Endothelial cell of umbilical vein (primary cell): ENCODE data around the gene PSPN. TPM values are rescaled to one million over a fixed set of nuclear protein-coding genes. Genes with fewer than 3 reads are reported as not detected.

ENCODE experiments used
- BruUV-seq: library from RNA; stranded (reverse); fragments of 400-500 nt; replicated peaks from 2 replicates; lab custom pipeline; 2021; lab: Mats Ljungman, UMichigan
- CTCF ChIA-PET: fragments of 300-600, 350-600 bp; sonication (Branson Sonifier 250); formaldehyde crosslinking; loops from one replicate; lab custom pipeline; 2021; ENCODE audit warnings: antibody characterized with exemption, inconsistent platforms; lab: Charles Lee
- POLR2A ChIA-PET: fragments of 300-600, 350-600 bp; sonication (Branson Sonifier 250); formaldehyde crosslinking; loops from one replicate; lab custom pipeline; 2021; ENCODE audit warnings: antibody characterized with exemption, inconsistent platforms; lab: Charles Lee
- DNase-seq: peaks from one replicate; pipeline ENCODE4 v3.0.0-alpha.2; 2011; ENCODE audit warnings: low read depth, low spot score
- FAIRE-seq: peaks from 2 replicates; lab custom pipeline; 2011; peaks lifted over from hg19 to GRCh38; lab: Jason Lieb, UNC
- H2AFZ ChIP-seq: 2 replicates; pipeline ENCODE4 v1.6.0; 2012; ENCODE audit warnings: low read depth, low read length, control low read depth, inconsistent platforms
- H3K27ac ChIP-seq: 2 replicates; pipeline ENCODE4 v1.5.1; 2011; ENCODE audit warnings: low read depth, mild to moderate bottlenecking, control low read depth, low read length, moderate library complexity; ENCODE audit not compliant: insufficient read depth
- H3K27me3 ChIP-seq, 2 experiments: 2 replicates each; pipeline versions ENCODE4 v1.6.0 to v1.6.1; 2011; ENCODE audit warnings: low read length in 2 of 2, mixed read lengths in 1 of 2; ENCODE audit not compliant: control insufficient read depth in 2 of 2, insufficient read depth in 2 of 2
- H3K36me3 ChIP-seq, 2 experiments: 2 replicates in 1 of 2; 3 replicates in 1 of 2; pipeline ENCODE4 v1.5.1; 2011; ENCODE audit warnings: low read length in 2 of 2, mild to moderate bottlenecking in 1 of 2, moderate library complexity in 1 of 2; ENCODE audit not compliant: control insufficient read depth in 2 of 2, insufficient read depth in 2 of 2; ENCODE audit errors: extremely low read depth in 1 of 2
- H3K4me1 ChIP-seq: 3 replicates; pipeline ENCODE4 v1.5.1; 2011; ENCODE audit warnings: mild to moderate bottlenecking, low read length; ENCODE audit not compliant: control insufficient read depth, insufficient read depth; ENCODE audit errors: extremely low read depth
- H3K4me2 ChIP-seq: 2 replicates; pipeline ENCODE4 v1.6.1; 2011; ENCODE audit warnings: low read length, control low read depth, mixed read lengths; ENCODE audit not compliant: insufficient read depth
- H3K4me3 ChIP-seq, 3 experiments: fragments of 200-600 bp in 1 of 3; sonication (generic), shearing (Covaris generic) in 1 of 3; replicated peaks in 1 of 3; 2 replicates each; pipeline ENCODE4 v1.5.1; 2011 to 2016; ENCODE audit warnings: control low read depth in 3 of 3, low read length in 3 of 3, mild to moderate bottlenecking in 2 of 3, inconsistent platforms in 1 of 3, low read depth in 1 of 3, moderate library complexity in 1 of 3; ENCODE audit not compliant: insufficient read depth in 1 of 3
- H3K79me2 ChIP-seq: 2 replicates; pipeline ENCODE4 v1.6.0; 2012; ENCODE audit warnings: low read length, inconsistent platforms; ENCODE audit not compliant: control insufficient read depth, insufficient read depth
- H3K9ac ChIP-seq: replicated peaks from 2 replicates; pipeline ENCODE3; 2011; ENCODE audit warnings: low read length, control low read depth; ENCODE audit not compliant: insufficient read depth; ENCODE audit errors: extremely low read depth
- H3K9me1 ChIP-seq: replicated peaks from 3 replicates; pipeline ENCODE4 v1.6.0; 2011; ENCODE audit warnings: mild to moderate bottlenecking, low read length; ENCODE audit not compliant: control insufficient read depth, insufficient read depth; ENCODE audit errors: extremely low read depth
- H3K9me3 ChIP-seq: replicated peaks from 2 replicates; pipeline ENCODE4 v1.5.1; 2012; ENCODE audit warnings: low read length, inconsistent platforms; ENCODE audit not compliant: control insufficient read depth, insufficient read depth
- H4K20me1 ChIP-seq: replicated peaks from 2 replicates; pipeline ENCODE3; 2011; ENCODE audit warnings: mild to moderate bottlenecking, low read length; ENCODE audit not compliant: control insufficient read depth, insufficient read depth; ENCODE audit errors: extremely low read depth
- CTCF ChIP-seq, 2 donors: IDR thresholded peaks; 1 replicate in 1 of 2; 2 replicates in 1 of 2; pipeline ENCODE4 v1.5.1; 2011; ENCODE audit warnings: low read length in 2 of 2, mild to moderate bottlenecking in 2 of 2, moderate library complexity in 2 of 2, control low read depth in 1 of 2, inconsistent platforms in 1 of 2, low read depth in 1 of 2; ENCODE audit not compliant: insufficient read depth in 1 of 2; ENCODE audit errors: extremely low read depth in 1 of 2
- EZH2 ChIP-seq: IDR thresholded peaks from 2 replicates; pipeline ENCODE4 v1.6.1; 2012; ENCODE audit warnings: borderline replicate concordance, low read depth, mild to moderate bottlenecking, moderate library complexity, low read length, inconsistent platforms; ENCODE audit not compliant: severe bottlenecking
- FOS ChIP-seq: IDR thresholded peaks from 2 replicates; pipeline ENCODE4 v1.6.1; 2011; ENCODE audit warnings: mild to moderate bottlenecking, low read length, moderate library complexity, borderline replicate concordance; ENCODE audit not compliant: insufficient read depth
- GATA2 ChIP-seq: IDR thresholded peaks from 2 replicates; pipeline ENCODE4 v1.7.0; 2011; ENCODE audit warnings: low read depth, mild to moderate bottlenecking, moderate library complexity, mixed read lengths, low read length; ENCODE audit not compliant: insufficient read length, insufficient read depth
- JUN ChIP-seq: IDR thresholded peaks from 2 replicates; pipeline ENCODE4 v1.6.1; 2011; ENCODE audit warnings: borderline replicate concordance, low read depth; ENCODE audit not compliant: insufficient read length, insufficient read depth
- MAX ChIP-seq: IDR thresholded peaks from 2 replicates; pipeline ENCODE4 v1.6.1; 2011; ENCODE audit not compliant: insufficient read depth, insufficient read length
- MYC ChIP-seq: IDR thresholded peaks from one replicate; pipeline ENCODE4 v1.6.1; 2011; ENCODE audit warnings: mild to moderate bottlenecking, low read depth, low read length
- POLR2A ChIP-seq: IDR thresholded peaks from 2 replicates; pipeline ENCODE4 v1.6.1; 2012; ENCODE audit warnings: low read depth, mild to moderate bottlenecking, control low read depth, low read length
- POLR2AphosphoS5 ChIP-seq: IDR thresholded peaks from 2 replicates; pipeline ENCODE4 v1.6.1; 2012; ENCODE audit warnings: low read depth, mild to moderate bottlenecking, control low read depth, low read length, moderate library complexity; ENCODE audit not compliant: insufficient read depth
- dilution Hi-C: fragments of 300-500 bp; cut with MboI; formaldehyde crosslinking; loops from one replicate; pipeline ENCODE4 v1.15.0; 2019; ENCODE audit warnings: low sequenced_read_pairs; ENCODE audit not compliant: extremely low pct_ligation_motif_present
- intact Hi-C: fragments of 100-400 bp; cut with micrococcal nuclease; formaldehyde crosslinking; loops from one replicate; pipeline ENCODE4 v1.10.0; 2022
- polyA plus RNA-seq, 4 experiments: library from polyadenylated mRNA; depleted of rRNA in 3 of 4; stranded (reverse) in 3 of 4; unstranded in 1 of 4; fragments of >200 nt; gene quantifications; 2 replicates each; pipeline versions ENCODE4 v1.2.1 to v1.2.3, GENCODE V29; 2011 to 2012; ENCODE audit warnings: missing spikeins in 1 of 4
- total RNA-seq: library from RNA; stranded (reverse); gene quantifications from 2 replicates; pipeline ENCODE4 v1.2.3, GENCODE V29; 2021

Gene PSPN
- total and polyA plus RNA-seq, 2 donors (not counting 3 experiments of a cell fraction or from before 2014, with no cell fraction given): 0.84 to 1.0 TPM

GRCh38 chr19:6393074-6393982 lies 17.6 kb upstream of the PSPN start, which contains the start of gene GTF2F1:
TSS of gene GTF2F1 (minus strand) at chr19:6393164. CDS start at chr19:6392995, 169 bp downstream.
- Histone ChIP-seq H3K4me2 (peak within 1 kb of the TSS; percentile 70), H3K79me2 (peaks cover 18% of the 10 kb centered on the region), H3K36me3 (peaks cover 0 to 9% of the 10 kb centered on the region in 2 experiments), H4K20me1 (no peaks in the 10 kb centered on the region), H3K4me3 (peak within 1 kb of the TSS; percentile 42 to 77 (median 74)), H3K27ac (peak within 1 kb of the TSS; percentile 77), H3K9me3 (no peaks in the 10 kb centered on the region), H2AFZ (peak within 1 kb of the TSS; percentile 96), H3K4me1 (peaks cover 7% of the 10 kb centered on the region), H3K9ac (peak within 1 kb of the TSS; percentile 84), H3K9me1 (no peaks in the 10 kb centered on the region), H3K27me3 (no peaks in the 10 kb centered on the region)
- dilution Hi-C loops (no loop called here), intact Hi-C loops (loop anchor here (1.0 to 2.0 kb wide), 3 partner anchors 20 to 469 kb away; no protein-coding TSS in a partner anchor)
- BruUV-seq: TSS peak; percentile 49
- TF ChIP-seq JUN: no peak
- TF ChIP-seq POLR2AphosphoS5: peak; percentile 75
- no peak for TF ChIP-seq FOS
- TF ChIP-seq MAX: peak; percentile 24
- TF ChIP-seq POLR2A: peak; percentile 75
- peak in 1 of 2 donors; percentile 9 for TF ChIP-seq CTCF (IDR thresholded peaks at IDR 0.05; ENCODE audit: extremely low read depth in 1 of 2, insufficient read depth in 1 of 2, low read depth in 1 of 2, low read length in 2 of 2)
- no peak for TF ChIP-seq MYC
- no peak for TF ChIP-seq GATA2
- TF ChIP-seq EZH2: no peak
- peak; percentile 98 for FAIRE-seq
- ChIA-PET CTCF (interaction anchor here (1.0 to 2.0 kb wide), 2 partner anchors 10 to 25 kb away, joined by 4 to 6 read pairs; no protein-coding TSS in a partner anchor), POLR2A (no interaction called here)
- peak; percentile 92 for DNase-seq
